SH-SY5Y (cell line): ENCODE measurements around the gene MAPK10.

Experiments used
- GATA2 ChIP-seq: IDR thresholded peaks from 2 replicates; pipeline ENCODE4 v1.6.1; 2011; ENCODE audit warnings: mild to moderate bottlenecking, low read depth, low read length
- GATA3 ChIP-seq: IDR thresholded peaks from 2 replicates; pipeline ENCODE4 v1.6.1; 2011; ENCODE audit warnings: low read depth, mild to moderate bottlenecking, low read length, moderate library complexity

MAPK10 gene

DNA sequence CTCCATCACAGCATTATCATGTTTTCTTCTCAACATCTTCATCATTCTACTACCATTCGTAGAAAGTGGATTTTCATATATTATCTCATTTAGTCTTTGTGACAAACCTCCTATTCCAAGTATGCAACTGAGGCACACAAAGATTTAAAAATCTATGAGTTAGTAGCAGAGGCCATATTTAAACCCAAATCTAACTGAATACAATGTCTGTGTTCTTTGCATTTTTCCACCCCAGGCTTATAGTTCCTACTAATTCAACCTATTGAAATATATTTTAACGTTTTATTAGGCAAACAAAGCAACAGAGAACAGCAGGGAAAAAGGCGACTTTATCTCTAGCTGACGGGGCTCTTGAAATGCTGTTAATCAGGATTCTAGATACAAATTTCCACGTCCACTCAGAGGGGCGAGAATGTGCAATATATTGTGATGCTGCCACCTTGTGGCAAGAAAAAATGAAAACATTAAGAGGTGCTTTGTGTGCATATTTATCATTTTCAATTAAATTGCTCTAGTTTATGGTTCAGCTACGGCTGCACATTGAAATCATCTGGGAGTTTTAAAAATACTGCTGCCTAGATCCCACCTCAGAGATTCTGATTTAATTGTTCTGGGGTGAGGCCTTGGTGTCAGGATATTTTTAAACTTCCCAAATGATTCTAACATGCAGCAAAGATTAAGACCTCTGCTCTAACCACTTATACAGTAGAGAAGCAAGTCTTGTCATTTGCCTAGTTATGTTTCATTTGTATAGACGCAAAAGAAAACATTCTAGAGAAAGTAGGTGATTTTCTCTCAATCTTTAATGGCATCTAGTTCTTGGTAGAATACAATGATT, 315.9 kb downstream of the MAPK10 start:
- no peak for TF ChIP-seq GATA2
- no peak for TF ChIP-seq GATA3

GRCh38 chr4:86038037-86038436, 321.8 kb downstream of the MAPK10 start:
- TF ChIP-seq GATA3 (no peak), GATA2 (no peak)

GRCh38 chr4:86036736-86037135, 323.1 kb downstream of the MAPK10 start:
- no peak for TF ChIP-seq GATA3

- TF ChIP-seq GATA2 (no peak), GATA3 (no peak)
Measured at GRCh38 chr4:86035688-86036087, 324.2 kb downstream of the MAPK10 start.

GRCh38 chr4:86034616-86035015, 325.2 kb downstream of the MAPK10 start:
- TF ChIP-seq GATA2 (no peak), GATA3 (no peak)

DNA sequence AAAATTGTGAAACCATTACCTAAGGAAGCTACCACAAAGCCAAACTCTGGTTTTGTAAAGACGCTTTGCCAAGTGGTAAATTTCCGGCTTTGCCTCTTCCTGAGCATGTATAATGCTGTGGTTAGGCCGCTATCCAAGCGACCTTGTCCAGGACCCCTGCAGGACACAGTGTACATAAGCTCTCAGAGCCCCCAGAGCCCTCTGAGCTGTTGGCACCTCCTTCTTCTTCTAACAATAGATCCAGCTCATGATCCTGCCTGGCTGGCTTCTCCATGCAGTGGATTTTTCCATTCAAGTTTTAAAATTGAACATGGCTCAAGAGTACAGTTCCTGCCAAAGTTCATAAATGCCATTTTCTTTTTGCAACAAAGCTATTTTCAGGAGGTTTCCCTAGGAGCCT, 326.7 kb downstream of the MAPK10 start:
- no peak for TF ChIP-seq GATA2
- TF ChIP-seq GATA3: no peak

GRCh38 chr4:86032476-86033022, 327.3 kb downstream of the MAPK10 start:
- TF ChIP-seq GATA3 (no peak), GATA2 (no peak)

- TF ChIP-seq GATA3: no peak
- TF ChIP-seq GATA2: no peak
Measured at GRCh38 chr4:86031927-86032326, 327.9 kb downstream of the MAPK10 start.

DNA sequence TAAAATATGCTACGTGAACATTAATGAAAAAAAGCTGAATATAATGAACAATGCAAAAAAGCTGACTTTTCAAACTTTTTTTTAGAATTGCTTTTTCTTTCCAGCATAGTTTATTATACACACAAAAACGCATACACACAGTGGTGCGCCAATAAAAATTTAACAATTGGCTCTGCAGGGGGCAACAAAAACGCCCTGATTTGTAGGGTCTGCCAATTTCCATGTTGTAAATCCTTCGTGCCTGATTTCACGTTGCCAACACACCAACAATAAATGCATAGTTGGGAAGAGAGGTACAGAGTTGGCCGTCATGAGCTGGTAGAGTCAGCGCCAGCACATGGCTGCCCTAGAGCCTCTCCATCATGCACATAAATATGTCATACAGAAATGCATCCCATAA, 333.1 kb downstream of the MAPK10 start:
- no peak for TF ChIP-seq GATA2
- no peak for TF ChIP-seq GATA3

- TF ChIP-seq GATA3: no peak
- no peak for TF ChIP-seq GATA2
Measured at GRCh38 chr4:86019906-86020305, 339.9 kb downstream of the MAPK10 start.

- TF ChIP-seq GATA2 (peak; percentile 89), GATA3 (peak; percentile 95)
Measured at GRCh38 chr4:86019362-86019761, 340.5 kb downstream of the MAPK10 start.

DNA sequence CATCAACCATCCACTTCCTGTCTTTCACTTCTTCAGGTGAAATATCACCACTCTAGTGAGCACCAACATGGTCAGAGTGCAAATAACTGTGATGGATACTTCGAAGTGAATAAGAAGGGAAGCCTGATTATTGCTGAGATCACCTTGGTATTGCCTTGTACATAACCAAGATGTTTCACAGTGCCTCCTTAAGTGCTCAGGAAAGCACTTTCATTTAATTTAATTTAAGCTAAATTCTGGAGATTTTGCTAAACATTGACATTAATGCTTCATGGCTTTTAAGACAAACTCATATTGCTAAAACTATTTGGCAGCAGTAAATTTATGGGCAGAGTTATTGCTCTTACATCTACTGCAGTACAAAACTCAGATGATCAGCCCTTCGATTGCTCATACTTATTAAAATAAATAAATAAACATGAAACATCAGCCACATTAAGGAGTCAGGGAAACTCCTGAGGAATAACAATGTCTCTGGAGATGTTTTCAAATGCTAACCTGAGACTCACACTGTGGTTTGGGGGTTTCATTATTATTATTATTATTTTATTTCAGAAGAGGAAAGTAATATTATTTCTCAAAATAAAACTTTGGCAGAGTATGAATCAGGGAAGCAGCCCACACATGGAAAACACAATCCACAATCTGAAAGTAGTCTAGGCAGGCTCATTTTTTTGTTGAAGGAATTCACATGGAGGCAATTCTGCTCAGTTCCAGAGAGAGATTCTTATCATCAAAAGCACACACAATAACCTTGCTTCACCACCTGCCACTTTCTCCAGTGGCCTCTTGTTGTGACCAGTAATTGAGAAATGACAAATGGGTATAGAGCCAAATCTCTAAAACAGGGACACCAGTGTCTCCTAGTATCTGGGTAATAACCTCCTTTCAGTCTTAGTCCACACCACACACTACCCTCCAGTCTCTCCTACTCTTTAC, 344.2 kb downstream of the MAPK10 start:
- TF ChIP-seq GATA2 (peak; percentile 55; the same call in 1 of the 2 replicates), GATA3 (peak; percentile 61)

DNA sequence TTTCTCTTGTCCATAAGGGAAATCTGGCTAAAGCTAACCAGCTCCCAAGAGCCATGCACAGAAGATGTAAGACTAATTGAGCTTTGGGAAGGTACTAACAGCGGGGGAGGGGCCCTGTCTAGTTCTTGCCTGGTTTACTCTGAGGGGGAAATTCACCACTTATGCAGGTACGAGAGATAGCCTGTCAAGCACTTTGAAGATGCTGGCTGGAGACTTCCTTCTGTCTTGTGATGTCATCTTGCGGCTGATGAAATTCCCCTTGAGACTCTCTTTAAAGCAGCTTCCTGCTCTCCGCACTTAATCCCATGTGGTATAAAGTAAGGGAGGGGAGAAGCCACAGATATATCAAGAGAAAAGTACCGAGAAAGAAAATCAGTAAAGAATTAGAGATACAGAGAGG, 345.3 kb downstream of the MAPK10 start:
- TF ChIP-seq GATA2: no peak
- TF ChIP-seq GATA3: no peak

- TF ChIP-seq GATA3 (no peak), GATA2 (no peak)
Measured at GRCh38 chr4:86013621-86014020, 346.2 kb downstream of the MAPK10 start.

GRCh38 chr4:86011117-86011516, 348.7 kb downstream of the MAPK10 start:
- no peak for TF ChIP-seq GATA2
- no peak for TF ChIP-seq GATA3
